ENCODE measurements around the gene ABHD12. TPM values are rescaled to one million over a fixed set of nuclear protein-coding genes. Genes with fewer than 3 reads are reported as not detected.

ABHD12 gene
- total RNA-seq, 1 experiment from 2014 or later, result 78.9 TPM

- DNase-seq (ENCODE audit: low read depth), result no peak
These were observed 9.6 kb downstream of the ABHD12 start for GRCh38 chr20:25380945-25381614.

DNA sequence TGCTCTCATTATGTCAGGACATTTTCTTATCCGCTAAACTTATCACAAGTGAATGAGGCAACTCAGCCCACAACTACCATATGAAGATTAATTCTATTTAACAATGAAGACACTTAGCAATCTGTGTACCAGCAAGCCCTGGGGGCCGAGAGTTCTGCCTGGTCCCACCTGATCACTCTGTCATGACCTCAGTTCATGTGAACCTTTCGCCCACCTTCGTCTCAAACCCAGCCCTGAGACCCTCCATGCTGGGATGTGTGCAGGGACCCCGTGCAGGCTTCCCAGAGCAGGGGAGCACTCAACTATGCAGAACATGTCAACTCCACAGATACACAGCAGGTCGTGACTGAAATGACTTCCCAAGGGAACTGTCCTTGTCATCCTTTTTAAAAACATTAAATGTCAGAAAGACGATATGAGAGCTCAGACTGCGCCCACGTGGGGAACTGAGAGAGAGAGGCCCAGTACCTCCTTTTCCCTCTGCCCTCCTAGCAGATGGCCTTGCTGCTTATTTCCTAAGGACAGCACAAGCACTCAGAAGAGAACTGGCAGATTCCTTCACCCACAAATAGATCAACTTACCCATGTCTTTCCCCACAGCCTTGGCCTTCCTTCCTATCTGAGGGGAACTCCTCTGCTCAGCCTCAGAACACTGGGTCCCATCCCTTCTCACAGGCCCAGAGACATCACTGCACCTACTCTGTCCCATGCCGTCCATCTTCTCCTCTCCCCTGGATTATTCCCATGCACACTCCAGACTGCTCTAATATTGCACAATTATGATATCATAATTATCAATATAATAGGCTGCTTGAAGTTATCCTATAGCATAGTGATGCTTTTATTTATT, 11.5 kb downstream of the ABHD12 start:
- DNase-seq (ENCODE audit: low read depth), result no peak

DNA sequence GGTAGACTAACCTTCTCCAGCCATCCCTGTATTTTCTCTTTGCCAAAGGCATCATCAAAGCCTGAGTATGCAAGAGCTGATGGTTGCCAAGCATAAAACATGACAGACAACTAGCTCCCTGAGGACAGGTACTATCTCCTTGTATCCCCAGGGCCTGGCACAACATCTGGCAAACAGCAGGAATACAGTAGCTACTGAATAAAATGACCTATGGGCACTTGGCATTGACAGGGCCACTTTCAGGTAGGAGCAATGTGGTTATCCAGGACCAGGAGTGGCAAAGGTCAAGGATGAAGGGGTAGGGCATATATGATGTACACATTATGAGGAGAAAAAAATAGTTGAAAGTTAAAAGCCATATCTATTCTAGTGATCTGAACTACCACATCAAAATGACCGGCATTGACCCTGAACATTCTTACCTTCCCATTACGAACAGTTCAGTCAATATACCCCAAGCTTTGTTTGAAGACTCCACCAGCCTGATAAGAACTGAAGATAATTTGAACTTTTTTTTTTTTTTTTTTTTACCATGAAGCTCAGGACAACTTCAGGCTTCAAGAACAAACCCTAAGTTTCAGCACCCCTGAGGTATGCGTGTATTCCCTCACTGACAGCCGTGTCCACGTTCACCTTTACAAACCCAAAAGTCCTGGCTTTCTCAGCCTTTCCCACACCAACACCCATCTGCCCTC, 12.3 kb downstream of the ABHD12 start:
- no peak for DNase-seq (ENCODE audit: low read depth)

- no peak for DNase-seq (ENCODE audit: low read depth)
These were observed 13.7 kb downstream of the ABHD12 start for GRCh38 chr20:25376886-25377285.

DNA sequence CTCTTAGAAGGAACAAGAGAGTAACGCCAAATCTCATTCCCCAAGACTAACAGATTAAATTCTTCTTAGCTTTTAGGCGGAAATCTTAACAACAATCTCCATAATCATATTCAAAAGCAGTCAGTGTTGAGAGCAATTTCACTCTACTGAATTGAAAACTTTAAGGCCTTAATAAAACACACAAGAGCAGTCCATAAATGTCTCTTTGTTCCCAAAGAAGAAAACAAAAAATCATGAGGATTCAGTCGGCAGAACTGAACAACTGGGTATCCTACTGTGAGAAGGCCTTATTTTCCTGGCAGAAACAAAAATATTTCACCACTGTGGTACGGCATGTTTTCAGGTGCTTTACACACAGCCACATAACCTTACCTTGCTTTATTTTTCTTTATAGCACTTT, 14.4 kb downstream of the ABHD12 start:
- no peak for DNase-seq (ENCODE audit: low read depth)

DNA sequence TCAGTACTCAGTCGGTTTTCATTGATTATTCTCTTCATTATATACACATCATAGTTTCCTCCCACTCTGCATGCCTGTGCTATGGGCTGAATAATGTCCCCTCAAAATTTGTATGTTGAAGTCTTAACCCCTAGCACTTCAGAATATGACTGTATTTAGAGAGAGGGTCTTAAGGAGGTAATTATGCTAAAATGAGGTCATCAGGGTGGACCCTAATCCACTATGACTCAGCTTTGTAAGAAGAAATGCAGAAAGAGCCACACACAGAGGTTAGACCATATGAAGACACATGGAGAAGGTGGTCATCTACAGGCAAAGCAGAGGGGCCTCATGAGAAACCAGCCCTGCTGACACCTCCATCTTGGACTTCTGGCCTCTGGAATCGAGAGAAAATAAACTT, 15.8 kb downstream of the ABHD12 start:
- DNase-seq (ENCODE audit: low read depth), result no peak

- peak; percentile 94 for DNase-seq (ENCODE audit: low read depth)
These were observed 17.9 kb downstream of the ABHD12 start for GRCh38 chr20:25372584-25373336.

DNA sequence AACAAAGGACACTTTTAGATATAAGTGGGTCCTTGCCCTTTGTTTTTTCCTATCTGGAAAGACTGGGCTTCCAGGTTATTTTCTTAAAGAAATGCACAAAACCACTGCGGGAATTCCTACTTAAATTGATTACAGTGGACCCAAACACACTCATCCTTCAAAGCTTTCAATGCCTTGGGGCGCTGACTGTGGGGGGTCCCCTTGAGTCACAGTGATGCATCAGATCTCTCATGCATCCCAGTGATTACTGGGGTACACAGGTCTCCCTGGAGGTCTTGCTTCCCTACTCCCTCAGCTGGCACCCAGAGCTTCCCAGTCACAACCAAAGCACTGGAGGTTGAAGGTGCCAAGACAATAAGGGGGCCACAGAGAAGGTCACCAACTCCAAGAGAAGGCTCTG, 20.7 kb downstream of the ABHD12 start:
- DNase-seq (ENCODE audit: low read depth), result peak; percentile 68

DNA sequence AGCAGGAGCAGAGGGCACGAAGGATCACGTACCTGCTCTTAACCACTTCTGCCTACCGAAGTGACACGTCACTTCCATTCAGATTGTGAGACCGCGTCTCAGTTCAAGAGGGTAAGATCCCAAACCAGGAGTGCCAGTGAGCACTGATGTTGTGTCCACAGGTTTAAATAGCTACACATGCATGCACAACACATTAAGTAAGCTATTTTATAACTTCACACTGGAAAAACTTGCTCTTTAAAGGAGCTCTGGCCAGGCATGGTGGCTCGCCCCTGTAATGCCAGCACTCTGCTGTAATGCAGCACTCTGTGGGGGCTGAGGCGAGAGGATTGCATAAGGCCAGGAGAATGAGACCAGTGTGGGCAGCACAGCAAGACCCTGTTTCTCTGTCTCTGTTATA, 21.1 kb downstream of the ABHD12 start:
- no peak for DNase-seq (ENCODE audit: low read depth)

GRCh38 chr20:25368976-25369375, 21.7 kb downstream of the ABHD12 start:
- no peak for DNase-seq (ENCODE audit: low read depth)

DNA sequence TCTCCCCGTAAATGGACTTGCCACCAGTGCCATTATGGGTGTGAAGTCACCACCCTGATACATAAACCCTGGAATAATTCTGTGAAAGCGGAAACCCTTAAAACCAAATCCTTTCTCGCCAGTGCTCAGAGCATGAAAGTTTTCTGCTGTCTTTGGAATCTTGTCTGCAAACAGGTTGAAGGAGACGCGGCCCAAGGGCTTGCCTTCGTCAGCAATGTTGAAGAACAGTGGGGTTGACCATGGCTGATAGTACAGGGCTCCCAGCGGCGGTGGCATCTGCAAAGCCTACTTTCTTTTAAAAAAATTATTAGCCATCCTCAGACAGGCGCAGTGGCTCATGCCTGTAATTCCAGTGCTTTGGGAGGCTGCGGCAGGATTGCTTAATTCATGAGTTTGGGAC, 22.1 kb downstream of the ABHD12 start:
- no peak for DNase-seq (ENCODE audit: low read depth)

DNA sequence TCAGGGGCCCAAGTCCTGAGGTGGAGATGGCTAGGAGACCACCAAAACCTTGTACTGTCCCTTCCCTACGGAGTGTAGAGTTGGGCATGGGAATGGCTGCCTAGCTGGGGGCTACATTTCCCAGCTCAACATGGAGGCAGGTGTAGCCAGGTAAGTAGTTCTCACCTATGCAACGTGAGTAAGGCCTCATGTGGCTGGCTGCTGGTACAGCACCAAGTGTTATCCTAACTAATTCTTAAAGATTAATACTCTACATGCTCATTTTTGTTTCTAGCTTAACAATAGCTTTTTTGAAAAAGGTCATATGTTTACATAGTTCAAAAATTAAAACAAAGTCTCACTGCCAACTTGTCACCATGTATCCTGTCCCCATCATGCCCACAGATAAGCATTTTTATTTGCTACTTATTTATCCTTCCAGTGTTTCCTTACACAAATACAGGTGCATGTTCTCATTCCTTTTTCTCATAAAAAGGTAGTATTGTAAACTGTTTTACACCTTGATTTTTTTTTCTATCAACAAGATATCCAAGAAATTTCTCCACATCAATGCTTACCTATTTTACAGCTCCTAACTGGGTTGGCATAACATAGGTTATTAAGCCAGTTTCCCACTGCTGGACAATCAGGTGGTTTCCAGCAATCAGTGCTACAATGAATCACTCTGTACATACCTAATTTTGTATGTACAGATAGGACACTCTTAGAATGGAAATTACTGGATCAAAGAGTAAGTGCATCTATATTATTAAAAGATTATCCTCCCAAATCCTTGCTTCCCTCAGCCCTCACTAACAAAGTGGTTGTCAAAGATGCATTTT, 25.5 kb downstream of the ABHD12 start:
- DNase-seq (ENCODE audit: low read depth), result no peak

DNA sequence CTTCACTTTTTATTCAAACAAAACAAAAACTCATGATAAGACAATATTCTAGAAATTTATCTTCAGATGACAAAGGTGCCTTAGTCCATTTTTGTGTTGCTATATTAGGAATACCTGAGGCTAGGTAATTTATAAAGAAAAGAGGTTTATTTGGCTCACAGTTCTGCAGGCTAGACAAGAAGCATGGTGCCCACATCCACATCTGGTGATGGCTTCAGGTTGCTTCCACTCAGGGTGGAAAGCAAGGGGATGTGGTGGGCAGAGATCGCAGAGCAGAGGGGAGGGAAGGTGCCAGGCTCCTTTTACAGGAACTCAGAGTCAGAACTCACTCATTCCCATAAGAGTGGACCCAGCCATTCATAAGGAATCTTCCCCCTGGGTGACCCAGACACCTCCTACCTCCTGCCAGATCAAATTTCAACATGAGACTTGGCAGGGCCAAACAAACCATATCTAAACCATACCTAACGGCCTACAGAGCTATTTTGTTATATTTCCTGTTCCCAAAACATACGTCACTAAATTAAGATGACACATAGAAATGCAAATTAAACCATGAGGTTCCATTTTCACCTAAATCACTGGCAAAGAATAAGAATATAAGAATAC, 26.4 kb downstream of the ABHD12 start:
- DNase-seq (ENCODE audit: low read depth), result peak; percentile 41

DNA sequence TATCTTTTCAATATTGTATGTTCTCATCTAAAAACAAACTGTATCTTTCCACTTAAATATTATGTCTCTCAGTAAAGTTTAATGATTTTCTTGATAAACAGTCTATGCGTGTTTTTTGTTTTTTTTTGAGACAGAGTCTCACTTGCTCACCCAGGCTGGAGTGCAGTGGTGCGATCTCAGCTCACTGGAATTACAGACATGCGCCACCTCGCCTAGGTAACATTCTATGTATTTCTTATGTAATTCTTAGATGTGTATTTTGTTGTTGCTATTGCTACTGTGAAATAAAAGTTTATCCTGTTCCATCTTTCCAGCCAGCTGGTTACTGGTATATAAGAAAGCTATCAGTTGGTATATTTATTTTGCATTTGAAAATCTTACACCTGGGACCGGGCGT, 29.4 kb downstream of the ABHD12 start:
- DNase-seq (ENCODE audit: low read depth), result no peak

- DNase-seq (ENCODE audit: low read depth), result no peak
These were observed 29.9 kb downstream of the ABHD12 start for GRCh38 chr20:25360631-25361286.

- DNase-seq (ENCODE audit: low read depth), result no peak
These were observed 34.2 kb downstream of the ABHD12 start for GRCh38 chr20:25356271-25356933.

DNA sequence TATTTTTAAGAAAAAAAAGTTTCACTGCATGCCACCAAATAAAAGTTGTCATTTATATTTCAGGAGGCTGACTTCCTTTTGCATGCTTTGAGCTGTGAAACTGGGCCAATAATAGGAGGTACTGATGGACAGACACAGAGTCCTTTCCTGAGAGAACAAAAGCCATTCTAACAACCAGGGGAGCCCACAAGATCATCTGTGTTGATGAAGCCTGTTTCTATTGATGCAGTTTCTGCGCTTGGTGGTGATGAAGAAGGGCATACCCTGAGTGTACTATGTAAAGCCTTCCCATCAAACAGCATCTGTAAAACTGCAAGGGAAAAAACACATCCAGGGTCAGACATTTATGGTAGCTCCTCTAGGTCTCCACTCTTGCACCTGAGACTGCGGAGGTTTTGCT, 34.8 kb downstream of the ABHD12 start:
- DNase-seq (ENCODE audit: low read depth), result no peak

DNA sequence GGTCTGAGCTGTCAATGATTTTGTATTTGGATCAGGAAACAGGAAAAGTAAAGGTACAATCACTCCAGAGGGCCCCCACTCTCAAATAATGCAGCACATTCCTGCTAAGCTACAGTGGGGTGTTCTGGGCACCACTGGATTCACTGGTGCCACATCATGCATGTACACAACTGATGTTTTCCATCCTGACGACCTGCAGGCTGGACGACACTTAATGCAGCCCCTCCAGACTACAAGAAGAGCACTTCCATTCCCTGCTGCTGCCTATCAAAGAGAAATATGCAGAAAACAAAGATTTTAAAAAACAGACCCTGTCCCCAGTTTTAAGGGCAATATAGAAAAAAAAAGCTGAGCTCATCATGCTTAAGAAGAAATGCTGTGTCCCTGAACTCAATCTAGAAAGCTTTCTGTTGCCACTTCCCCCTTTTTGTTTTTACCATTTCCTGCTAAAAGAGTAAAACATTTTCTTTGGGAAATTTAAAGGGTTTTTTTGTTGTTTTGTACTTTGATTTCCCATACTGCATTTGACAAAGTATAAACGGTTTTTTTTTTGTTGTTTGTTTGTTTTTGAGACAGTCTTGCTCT, 35.5 kb downstream of the ABHD12 start:
- DNase-seq (ENCODE audit: low read depth), result no peak
